Body of pancreas (tissue), 4 donors: ENCODE measurements around the gene TMEM204. TPM values are rescaled to one million over a fixed set of nuclear protein-coding genes. Genes with fewer than 3 reads are reported as not detected.
A peak's percentile ranks its signal among the peaks of the same experiment; 100 is the strongest.

Source experiments
- ATAC-seq: fragments of 150-250 bp; one replicate; pipeline ENCODE4 v1.9.1; 2016
- DNase-seq, 4 donors: peaks; one replicate each; pipeline ENCODE4 v3.0.0-alpha.2; 2019
- H3K27ac ChIP-seq, 4 donors: fragments of 200-600 bp; sonication (generic); 1 replicate in 3 of 4; 2 replicates in 1 of 4; pipeline versions ENCODE4 v1.5.1 to v1.6.1; 2016 to 2019; ENCODE audit warnings: mild to moderate bottlenecking in 1 of 4, mixed read lengths in 1 of 4, moderate library complexity in 1 of 4
- H3K27me3 ChIP-seq, 2 donors: fragments of 200-600 bp; sonication (generic); one replicate each; pipeline ENCODE4 v1.6.0; 2016; ENCODE audit warnings: mild to moderate bottlenecking in 1 of 2
- H3K36me3 ChIP-seq, 2 donors: fragments of 200-600 bp; sonication (generic); replicated peaks in 1 of 2; 2 replicates each; pipeline ENCODE4 v1.5.1; 2016; ENCODE audit warnings: low read depth in 2 of 2; ENCODE audit not compliant: insufficient read depth in 1 of 2
- H3K4me1 ChIP-seq: fragments of 200-600 bp; sonication (generic); one replicate; pipeline ENCODE4 v1.6.0; 2016
- H3K4me3 ChIP-seq, 2 donors: fragments of 200-600 bp; sonication (generic); 1 replicate in 1 of 2; 2 replicates in 1 of 2; pipeline ENCODE4 v1.5.1; 2016 to 2019
- H3K9me3 ChIP-seq, 3 donors: fragments of 200-600 bp; sonication (generic); 1 replicate in 2 of 3; 2 replicates in 1 of 3; pipeline ENCODE4 v1.5.1; 2016
- POLR2A ChIP-seq, 3 donors: fragments of 450-650 bp; IDR thresholded peaks; one replicate each; pipeline ENCODE4 v1.6.1; 2016; ENCODE audit warnings: antibody characterized with exemption in 3 of 3, mild to moderate bottlenecking in 2 of 3
- WGBS, 2 donors: methylation state at CpG; one replicate each; pipeline ENCODE4 v1.1.5; 2017; 5-methylcytosine and 5-hydroxymethylcytosine counted together
- intact Hi-C: fragments of 100-400 bp; cut with DNase I; formaldehyde crosslinking; loops from one replicate; pipeline ENCODE4 v1.15.1; 2023
- total RNA-seq, 2 donors: library from RNA; depleted of rRNA; stranded (reverse); fragments of >200 nt; gene quantifications; one replicate each; pipeline ENCODE4 v1.1.0, GENCODE V29; 2016
- TF ChIP-seq, protein P1 (sequence below), 7 experiments: fragments of 450-650 bp in 4 of 7; fragments of 200-600 bp in 3 of 7; sonication (generic) in 3 of 7; IDR thresholded peaks; one replicate each; pipeline ENCODE4 v1.5.1; 2016 to 2019; ENCODE audit warnings: antibody characterized with exemption in 7 of 7

Gene TMEM204
- total RNA-seq, 2 donors from 2014 or later: 23.6 to 25.1 TPM

DNA sequence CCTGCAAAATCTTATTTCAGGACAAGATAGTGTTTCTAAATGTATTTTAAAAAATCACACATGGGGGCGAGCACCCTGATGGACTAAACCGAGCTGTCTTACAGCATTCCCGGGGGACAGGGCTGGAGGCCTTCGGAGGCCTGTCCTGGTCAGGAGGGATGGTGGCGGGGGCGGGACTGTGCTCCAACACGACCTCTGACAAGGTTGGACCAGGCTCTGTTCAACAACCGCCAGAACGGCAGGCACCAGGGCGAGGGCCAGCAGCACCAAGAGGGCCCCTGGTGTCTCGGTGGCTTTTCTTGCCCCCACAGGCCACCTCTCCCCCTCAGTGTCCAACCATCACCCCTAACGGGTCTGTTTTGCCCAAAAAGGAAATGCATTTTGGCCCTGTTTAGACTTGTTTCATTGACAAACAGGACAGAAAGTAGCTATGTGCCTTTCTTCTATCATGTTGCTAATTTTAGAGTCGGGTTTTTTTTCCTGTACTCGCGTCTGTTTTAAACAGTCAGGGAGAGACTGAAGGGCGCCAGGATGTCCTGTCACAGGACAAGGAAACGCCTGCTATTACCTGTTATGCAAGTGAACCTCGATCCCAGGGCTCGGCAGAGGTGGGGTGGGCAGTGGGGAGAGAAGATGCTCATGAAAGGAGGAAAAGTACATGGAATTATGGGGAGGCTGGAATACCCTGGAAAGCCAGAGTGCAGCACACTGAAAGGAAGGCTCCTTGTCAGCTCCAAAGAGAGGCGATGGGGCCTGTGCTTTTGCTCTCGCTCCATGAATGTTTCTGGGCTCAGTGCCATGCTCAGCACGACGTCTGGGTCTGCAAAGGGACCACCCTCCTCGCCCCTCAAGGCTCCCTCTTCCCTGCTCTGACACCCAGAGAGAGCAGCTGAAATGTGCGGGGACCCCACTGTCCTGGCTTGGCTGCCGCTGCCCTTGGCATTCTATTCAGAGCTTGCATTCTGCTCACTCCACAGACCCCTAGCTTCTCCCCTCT is 11.9 kb downstream of the TMEM204 start:
- TF ChIP-seq POLR2A (IDR thresholded peaks at IDR 0.05): no peak
- TF ChIP-seq, protein P1, sequence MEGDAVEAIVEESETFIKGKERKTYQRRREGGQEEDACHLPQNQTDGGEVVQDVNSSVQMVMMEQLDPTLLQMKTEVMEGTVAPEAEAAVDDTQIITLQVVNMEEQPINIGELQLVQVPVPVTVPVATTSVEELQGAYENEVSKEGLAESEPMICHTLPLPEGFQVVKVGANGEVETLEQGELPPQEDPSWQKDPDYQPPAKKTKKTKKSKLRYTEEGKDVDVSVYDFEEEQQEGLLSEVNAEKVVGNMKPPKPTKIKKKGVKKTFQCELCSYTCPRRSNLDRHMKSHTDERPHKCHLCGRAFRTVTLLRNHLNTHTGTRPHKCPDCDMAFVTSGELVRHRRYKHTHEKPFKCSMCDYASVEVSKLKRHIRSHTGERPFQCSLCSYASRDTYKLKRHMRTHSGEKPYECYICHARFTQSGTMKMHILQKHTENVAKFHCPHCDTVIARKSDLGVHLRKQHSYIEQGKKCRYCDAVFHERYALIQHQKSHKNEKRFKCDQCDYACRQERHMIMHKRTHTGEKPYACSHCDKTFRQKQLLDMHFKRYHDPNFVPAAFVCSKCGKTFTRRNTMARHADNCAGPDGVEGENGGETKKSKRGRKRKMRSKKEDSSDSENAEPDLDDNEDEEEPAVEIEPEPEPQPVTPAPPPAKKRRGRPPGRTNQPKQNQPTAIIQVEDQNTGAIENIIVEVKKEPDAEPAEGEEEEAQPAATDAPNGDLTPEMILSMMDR (IDR thresholded peaks at IDR 0.05): no peak
- Histone ChIP-seq H3K4me1 (peaks cover 8% of the 10 kb centered on the region), H3K27ac (peak overlapping the region in 2 of 4 donors; percentile 59 to 65), H3K36me3 (no peaks in the 10 kb centered on the region), H3K4me3 (no peak overlapping the region), H3K27me3 (no peaks in the 10 kb centered on the region), H3K9me3 (no peaks in the 10 kb centered on the region)
- intact Hi-C loops: no loop called here
- WGBS, 2 donors: 76 to 82% methylated on average over 22 to 25 of the region's 26 CpGs
- peak; percentile 19 for ATAC-seq
- peak in 1 of 4 donors; percentile 8 for DNase-seq

DNA sequence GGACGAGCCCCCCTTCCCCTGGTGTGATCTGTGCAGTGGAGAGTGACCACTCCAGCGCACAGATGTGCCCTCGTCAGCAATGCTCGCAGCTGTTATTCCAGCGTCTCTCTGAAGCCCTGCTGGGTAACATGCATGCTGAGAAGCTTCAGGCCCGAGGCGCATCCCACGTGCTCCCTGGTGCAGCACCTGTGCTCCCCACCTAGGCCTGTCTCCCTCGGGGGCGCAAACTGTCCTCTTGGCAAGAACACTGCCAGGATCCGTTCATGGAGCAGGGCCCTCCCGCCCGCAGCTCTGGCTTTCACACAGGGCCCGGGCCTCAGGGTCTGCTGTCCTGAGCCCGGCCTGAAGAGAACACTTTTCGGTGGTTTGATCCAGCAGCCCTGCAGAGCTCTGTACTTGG is 13.0 kb downstream of the TMEM204 start:
- Histone ChIP-seq H3K27ac (peak overlapping the region in 2 of 4 donors; percentile 22 to 30), H3K9me3 (no peaks in the 10 kb centered on the region), H3K4me3 (no peak overlapping the region), H3K4me1 (peaks cover 8% of the 10 kb centered on the region), H3K36me3 (no peaks in the 10 kb centered on the region), H3K27me3 (no peaks in the 10 kb centered on the region)
- DNase-seq (peak in 1 of 4 donors; percentile 6), ATAC-seq (no peak)
- WGBS, 2 donors: 83 to 92% methylated on average over 12 of the region's 16 CpGs
- intact Hi-C loops: no loop called here
- TF ChIP-seq, protein P1 (IDR thresholded peaks at IDR 0.05): no peak
- TF ChIP-seq POLR2A (IDR thresholded peaks at IDR 0.05): no peak

DNA sequence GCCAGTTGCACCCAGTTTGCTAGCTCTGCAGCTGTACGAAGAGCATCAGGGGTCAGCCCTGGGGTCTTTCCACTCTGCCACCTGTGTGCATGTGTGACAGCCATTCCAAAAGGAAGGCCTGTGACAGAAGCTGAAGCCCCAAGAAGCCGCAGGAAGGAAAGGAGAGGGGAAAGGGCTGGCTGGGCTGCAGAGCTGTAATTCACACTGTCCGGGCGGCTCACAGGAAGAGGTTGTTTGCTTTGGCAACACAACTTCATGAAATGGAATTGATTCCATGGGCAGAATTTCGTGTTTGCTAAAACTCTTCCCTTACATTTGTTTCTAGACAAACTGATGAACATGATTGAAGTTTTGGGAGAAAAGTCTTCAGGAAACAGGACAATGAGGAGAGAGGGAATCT is 14.8 kb downstream of the TMEM204 start:
- TF ChIP-seq, protein P1 (IDR thresholded peaks at IDR 0.05): no peak
- TF ChIP-seq POLR2A (IDR thresholded peaks at IDR 0.05): no peak
- H3K4me3 ChIP-seq: no peak overlapping the region
- peak overlapping the region in 2 of 4 donors; percentile 2 to 18 for H3K27ac ChIP-seq
- peaks cover 8% of the 10 kb centered on the region for H3K4me1 ChIP-seq
- 65 to 80% methylated on average over 5 of the region's 5 CpGs for WGBS, 2 donors
- no peak for DNase-seq
- H3K27me3 ChIP-seq: no peaks in the 10 kb centered on the region
- no peaks in the 10 kb centered on the region for H3K36me3 ChIP-seq
- ATAC-seq: no peak
- H3K9me3 ChIP-seq: no peaks in the 10 kb centered on the region
- intact Hi-C loops: no loop called here

DNA sequence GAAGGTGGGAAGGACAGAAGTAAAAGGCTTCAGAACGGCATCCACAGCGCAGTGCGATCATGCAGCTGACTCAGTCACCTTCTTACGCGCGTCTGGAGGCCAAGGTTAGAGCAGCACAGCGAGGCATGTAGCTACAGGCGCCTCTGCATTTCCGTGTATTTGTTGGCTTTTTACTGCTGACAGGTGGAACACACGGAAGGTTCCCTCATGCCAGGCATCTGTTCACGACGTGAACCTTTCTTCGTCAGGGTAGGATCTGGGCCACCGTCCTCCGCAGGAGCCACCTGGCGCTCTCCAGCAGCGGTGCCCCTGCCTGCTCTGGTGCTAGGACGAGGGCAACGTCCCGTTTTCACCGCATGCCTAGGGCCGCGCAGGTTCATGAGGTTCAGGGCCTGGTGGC is 15.3 kb downstream of the TMEM204 start:
- H3K9me3 ChIP-seq: no peaks in the 10 kb centered on the region
- intact Hi-C loops: no loop called here
- no peak for DNase-seq
- 78 to 80% methylated on average over 20 to 23 of the region's 23 CpGs for WGBS, 2 donors
- ATAC-seq: no peak
- no peaks in the 10 kb centered on the region for H3K36me3 ChIP-seq
- TF ChIP-seq POLR2A (IDR thresholded peaks at IDR 0.05): no peak
- TF ChIP-seq, protein P1 (IDR thresholded peaks at IDR 0.05): no peak
- no peaks in the 10 kb centered on the region for H3K27me3 ChIP-seq
- H3K4me1 ChIP-seq: peaks cover 8% of the 10 kb centered on the region
- H3K27ac ChIP-seq: no peak overlapping the region
- H3K4me3 ChIP-seq: no peak overlapping the region
